VCaP (cell line): Measurements from ENCODE around the gene CAPN15.

Experiments used
- H3K27ac ChIP-seq: fragments of 450-650 bp; 2 replicates; pipeline ENCODE4 v1.5.1; 2017
- TF ChIP-seq, protein P1 (sequence below): fragments of 450-650 bp; conservative IDR thresholded peaks from 2 replicates; pipeline ENCODE4 v1.5.1; 2017; ENCODE audit warnings: mild to moderate bottlenecking, moderate library complexity

The CAPN15 gene

DNA sequence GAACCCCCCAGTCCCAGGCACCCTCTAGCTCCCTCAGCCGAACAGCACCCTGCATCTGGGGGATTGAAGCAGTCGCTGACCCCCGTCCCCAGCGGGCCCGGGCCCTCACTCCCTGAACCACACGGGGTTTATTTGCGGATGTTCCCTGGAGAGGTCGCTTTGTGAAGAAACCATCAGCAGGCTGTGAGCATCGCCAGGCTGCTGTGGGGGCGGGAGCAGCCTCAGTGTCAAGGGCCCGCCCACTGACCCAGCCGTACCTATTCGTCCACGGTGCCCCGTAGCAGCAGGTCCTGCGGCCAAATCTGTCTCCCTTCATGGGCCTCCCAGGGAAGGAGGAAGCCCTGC is 55.9 kb downstream of the CAPN15 start:
- no peak overlapping the region for H3K27ac ChIP-seq
- TF ChIP-seq, protein P1, sequence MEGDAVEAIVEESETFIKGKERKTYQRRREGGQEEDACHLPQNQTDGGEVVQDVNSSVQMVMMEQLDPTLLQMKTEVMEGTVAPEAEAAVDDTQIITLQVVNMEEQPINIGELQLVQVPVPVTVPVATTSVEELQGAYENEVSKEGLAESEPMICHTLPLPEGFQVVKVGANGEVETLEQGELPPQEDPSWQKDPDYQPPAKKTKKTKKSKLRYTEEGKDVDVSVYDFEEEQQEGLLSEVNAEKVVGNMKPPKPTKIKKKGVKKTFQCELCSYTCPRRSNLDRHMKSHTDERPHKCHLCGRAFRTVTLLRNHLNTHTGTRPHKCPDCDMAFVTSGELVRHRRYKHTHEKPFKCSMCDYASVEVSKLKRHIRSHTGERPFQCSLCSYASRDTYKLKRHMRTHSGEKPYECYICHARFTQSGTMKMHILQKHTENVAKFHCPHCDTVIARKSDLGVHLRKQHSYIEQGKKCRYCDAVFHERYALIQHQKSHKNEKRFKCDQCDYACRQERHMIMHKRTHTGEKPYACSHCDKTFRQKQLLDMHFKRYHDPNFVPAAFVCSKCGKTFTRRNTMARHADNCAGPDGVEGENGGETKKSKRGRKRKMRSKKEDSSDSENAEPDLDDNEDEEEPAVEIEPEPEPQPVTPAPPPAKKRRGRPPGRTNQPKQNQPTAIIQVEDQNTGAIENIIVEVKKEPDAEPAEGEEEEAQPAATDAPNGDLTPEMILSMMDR, result no peak

DNA sequence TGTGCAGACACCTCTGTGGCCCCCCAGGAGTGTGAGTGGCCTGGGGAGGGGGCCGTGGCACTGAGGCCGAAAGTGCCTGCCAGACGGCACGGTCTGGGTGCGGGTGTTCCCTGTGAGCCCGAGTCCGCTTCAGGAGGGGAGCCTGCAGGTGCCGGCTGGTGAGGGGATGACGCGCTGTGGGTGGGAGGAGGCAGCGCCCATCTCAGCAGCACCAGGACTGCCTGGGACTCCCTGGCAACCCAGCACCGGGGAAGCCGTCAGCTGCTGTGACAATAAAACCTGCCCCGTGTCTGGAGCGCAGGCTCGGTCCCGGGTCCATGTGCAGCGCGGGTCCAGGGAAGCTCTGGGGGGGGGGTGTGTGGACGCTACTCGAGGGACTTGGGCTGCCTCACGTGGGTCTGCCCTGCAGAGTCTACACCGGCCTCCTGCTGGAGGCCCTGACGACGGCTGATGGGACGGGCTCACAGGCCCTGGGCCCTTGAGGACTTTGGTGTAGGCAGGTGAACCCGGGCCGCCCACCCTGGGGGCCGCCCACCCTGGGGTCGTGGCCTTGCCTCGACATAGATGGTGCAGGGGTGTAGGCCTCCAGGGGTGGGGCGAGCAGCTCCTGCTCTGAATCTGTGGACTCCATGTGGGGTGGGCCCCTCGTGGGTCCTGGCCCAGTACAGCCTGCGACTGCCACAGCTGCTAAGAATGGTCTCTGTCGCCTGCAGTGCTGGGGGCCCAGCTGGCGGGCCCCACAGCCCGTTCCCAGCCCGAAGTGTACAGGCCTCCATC is 56.5 kb downstream of the CAPN15 start:
- TF ChIP-seq, protein P1, result no peak
- H3K27ac ChIP-seq, result no peak overlapping the region

DNA sequence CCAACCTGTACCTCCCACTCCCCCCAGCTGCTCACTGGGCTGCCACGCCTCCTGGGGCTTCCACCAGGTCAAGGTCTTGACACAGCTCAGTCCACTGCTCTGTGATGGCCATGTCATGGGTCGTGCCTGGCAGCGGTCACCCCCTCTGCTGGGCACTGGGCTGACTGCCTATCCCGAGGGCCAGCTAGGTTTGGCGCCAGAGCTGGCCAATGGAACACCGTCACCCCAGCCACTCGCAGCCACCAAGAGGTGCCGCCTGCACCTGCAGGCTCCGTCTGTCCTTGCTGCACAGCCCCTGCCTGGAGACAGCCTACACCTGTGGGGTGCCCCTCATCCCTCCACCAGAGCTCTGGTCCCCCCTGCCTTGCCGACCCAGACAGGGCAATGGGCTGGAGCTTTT is 57.8 kb downstream of the CAPN15 start:
- no peak overlapping the region for H3K27ac ChIP-seq

DNA sequence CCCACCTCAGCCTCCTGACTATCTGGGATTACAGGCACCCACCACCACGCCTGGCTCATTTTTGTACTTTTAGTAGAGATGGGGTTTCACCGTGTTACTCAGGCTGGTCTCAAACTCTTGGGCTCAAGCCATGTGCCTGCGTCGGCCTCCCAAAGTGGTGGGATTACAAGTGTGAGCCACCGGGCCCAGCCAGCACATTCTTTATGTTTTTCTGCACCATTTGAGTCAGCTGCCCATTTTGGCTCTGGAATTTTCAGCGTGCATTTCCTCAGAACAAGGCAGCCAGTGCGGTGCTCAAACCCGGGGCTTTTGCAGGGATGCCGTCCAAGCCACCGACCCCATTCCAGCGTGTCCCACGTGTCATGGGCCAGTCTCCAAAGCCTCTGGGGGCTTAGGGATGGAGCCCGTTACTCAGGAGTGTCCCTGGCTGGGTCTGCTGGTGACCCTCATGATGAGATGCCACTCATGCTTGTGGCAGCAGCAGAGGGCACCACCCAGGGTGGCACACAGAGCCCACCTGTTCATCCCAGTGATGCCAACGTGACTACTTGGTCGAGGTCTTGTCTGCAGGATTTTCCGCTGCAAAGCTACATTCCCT is 58.6 kb downstream of the CAPN15 start:
- TF ChIP-seq, protein P1, result no peak
- no peak overlapping the region for H3K27ac ChIP-seq

More for the DNA sequence above, 57.8 kb downstream of the CAPN15 start:
- TF ChIP-seq, protein P1, result peak; percentile 28

DNA sequence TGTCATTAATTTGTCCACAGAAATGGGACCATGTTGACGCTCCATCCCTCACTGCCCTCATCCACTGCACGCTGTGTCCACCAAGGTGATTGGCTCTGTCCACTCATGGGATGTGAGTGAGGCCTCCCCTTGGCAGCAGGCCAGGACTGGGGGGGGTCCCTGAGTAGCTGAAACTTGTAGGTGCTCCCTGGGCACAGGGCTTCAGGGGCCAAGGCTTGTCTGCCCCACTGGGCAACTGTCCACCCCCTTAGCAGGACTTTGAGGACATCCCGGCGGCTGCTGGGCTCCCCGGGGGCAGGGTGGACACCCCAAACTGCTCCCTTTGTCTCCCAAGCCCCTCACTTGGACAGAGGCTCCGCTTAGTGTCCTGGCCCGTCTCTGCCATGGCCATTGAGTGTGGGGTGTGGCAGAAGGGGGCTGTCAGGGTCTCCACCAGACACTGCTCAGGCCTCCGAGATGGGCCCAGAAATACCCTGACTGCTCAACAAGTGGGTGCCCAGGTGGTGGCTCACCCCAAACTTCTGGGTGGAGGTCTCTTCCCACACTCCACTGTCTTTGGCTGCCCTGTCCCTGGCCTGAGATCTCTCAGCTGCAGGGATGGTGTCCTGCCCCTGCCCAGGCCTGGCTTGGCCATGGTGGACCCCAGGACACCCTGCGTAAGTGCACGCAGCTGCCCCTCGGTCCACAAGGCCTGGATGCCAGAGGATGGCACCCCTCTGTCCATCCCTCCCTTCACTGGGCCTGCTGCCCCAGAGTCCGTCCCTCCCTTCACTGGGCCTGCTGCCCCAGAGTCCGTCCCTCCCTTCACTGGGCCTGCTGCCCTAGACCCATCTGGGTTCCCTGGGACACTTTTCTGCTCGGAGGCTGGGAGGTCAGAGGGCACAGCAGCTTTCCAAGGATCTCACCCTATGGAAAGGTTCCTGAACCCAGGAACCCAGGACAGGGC is 59.4 kb downstream of the CAPN15 start:
- TF ChIP-seq, protein P1, result no peak
- H3K27ac ChIP-seq, result peak overlapping the region; percentile 94

DNA sequence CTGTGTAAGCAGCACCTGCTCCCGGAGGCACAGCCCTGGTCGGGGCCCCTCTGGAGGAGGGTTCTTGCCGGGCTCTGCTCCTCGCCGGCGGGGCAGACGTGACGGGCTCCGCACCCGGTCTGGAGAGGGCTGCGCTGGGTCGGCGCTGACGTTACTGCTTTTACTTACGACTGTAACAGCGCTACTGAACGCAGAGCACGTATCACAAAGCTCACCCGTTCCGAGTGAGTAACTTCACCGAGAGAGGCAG is 61.1 kb downstream of the CAPN15 start:
- H3K27ac ChIP-seq, result peak overlapping the region; percentile 94
- TF ChIP-seq, protein P1, result no peak
